OCI-M1 (cell line): Measurements from ENCODE around the gene RGS11.

Experiments
- DNase-seq: peaks from one replicate; lab custom pipeline; 2025; lab: John Stamatoyannopoulos, UW

Gene RGS11

DNA sequence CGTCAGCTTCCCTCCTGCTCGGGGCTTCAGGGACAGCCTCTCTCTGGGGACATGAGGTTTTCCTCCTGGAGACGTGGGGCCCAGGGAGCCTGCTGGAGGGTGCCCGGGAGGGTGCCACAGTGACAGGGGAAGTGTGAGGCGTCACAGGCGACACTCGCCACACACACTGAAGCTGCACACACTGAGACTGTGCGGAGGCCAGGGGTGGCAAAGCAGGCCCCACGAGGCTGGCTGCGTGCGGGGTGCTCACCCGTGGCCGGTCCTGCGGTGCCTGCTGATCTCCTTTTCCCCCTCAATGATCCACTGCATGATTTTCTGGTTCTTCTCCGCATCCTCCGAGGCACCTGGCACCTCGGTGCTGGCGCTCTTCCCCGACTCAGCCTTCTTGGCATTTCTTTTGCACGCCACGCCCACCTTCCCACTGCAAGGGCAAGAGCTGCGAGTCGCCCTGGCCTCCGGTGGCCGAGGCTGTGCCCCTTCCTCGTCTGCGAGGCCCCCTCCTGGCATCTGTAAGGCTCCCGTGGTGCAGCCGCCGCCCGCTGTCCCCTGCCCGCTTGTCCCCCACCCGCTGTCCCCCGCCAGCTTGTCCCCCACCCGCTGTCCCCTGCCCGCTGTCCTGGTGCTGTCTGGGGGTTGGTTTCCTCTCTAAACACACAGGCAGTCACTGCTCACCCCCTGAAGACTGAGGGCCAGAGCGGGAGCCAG, 21.2 kb upstream of the RGS11 start:
- no peak for DNase-seq

DNA sequence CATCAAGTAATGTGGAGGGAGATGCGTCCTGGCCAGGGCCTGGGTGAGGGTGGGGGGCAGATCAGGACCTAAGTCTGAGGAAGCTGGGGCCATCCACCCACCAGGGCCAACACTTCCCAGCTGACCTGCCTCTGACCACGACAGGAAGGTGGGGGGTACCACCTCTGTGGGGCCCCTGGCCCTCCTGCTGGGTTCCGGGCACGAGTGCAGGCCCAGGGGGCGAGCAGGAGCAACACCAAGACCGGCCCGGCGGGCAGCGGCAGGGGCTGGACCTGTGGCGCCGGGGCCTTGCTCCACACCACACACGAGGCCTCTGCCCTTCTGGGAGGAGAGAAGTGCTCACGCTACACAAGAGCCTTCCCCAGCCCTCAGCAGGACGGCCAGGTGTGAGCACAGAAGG, 20.5 kb upstream of the RGS11 start:
- no peak for DNase-seq

DNA sequence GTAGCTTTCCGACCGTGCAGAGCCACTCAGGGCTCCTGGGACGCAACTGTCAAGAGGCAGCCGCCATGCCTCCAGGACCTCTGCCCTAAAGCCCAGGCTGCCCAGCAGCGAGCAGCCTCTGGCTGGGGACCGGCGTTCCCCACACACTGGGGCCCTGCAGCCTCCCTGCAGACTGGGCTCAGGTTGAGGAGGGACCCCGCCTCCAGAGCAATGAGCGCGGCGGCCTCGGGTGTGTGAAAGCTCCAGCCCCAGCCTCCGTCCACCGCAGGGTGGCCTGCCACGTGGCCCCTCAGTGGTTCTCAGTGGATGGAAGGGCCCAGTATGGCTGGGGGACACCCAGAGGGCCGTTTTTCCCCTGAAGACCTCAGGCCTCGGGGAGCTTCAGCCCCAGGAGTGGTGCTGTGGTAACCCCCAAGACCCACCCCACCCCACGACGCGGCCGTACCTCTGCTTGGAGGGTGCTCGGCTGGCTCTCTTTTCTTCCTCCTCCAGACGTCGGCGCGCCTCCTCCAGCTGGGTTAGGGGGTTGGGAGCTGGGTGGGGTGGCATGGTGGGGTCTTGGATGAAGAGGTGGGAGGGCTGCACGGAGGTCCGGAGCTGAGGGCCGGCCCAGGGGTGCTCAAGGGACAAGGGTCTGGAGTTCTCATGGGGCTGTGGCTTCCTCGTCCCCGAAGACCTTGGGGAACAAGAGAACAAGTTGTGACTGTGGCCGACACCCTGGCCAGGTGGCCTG, 17.5 kb upstream of the RGS11 start:
- DNase-seq, result no peak

DNA sequence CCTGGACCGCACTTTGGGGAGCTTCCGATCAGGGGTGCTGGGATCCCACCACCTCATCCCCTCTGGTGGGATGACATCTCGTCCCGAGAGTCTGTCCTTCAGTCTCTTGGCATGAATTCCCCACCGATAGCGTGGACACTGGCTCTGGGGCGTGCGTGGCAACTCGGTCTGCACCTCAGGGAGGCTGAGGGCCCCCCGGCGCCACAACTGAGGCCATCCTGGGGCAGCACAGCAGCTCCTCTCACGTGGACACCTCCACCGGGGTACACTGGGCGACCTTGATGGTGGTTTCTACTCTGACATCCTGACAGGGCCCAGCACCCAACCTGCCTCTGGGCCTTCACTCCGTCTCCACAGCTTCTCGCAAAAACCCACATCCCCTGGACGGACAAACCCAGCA, 15.8 kb upstream of the RGS11 start:
- DNase-seq, result no peak

DNA sequence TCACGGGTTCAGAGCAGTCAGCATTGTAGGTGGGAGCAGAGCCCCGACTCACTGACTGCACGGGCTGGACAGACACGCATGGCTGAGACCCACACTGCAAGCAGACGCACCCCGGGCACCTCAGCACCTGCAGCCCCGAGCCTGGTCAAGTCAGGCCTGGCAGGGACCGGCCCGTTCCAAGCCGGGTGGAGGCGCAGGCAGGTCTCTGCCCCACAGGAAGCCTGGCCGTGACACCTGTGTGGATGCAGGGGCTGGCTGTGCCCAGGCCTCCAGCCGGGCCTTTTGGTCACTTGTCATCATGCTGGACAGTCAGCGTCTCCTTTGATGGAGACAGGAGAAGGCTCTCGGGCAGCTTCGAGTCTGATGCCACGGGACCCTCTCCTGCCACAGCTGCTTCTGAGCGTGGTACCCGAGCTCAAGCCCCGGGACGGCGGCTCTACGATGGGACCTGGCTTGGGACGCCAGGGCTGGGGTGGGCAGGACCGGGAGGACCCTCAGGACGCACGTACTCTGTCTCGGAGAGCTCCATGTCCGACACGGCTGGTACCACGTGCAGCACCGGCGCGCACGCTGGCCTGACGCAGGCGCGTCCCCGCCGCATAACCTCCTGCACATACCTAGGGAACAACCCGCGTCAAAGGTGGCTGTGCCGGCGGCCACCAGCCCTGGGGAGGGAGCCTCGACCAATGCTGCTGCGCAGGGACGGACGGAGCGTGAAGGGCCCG, 15.1 kb upstream of the RGS11 start:
- DNase-seq, result no peak

DNA sequence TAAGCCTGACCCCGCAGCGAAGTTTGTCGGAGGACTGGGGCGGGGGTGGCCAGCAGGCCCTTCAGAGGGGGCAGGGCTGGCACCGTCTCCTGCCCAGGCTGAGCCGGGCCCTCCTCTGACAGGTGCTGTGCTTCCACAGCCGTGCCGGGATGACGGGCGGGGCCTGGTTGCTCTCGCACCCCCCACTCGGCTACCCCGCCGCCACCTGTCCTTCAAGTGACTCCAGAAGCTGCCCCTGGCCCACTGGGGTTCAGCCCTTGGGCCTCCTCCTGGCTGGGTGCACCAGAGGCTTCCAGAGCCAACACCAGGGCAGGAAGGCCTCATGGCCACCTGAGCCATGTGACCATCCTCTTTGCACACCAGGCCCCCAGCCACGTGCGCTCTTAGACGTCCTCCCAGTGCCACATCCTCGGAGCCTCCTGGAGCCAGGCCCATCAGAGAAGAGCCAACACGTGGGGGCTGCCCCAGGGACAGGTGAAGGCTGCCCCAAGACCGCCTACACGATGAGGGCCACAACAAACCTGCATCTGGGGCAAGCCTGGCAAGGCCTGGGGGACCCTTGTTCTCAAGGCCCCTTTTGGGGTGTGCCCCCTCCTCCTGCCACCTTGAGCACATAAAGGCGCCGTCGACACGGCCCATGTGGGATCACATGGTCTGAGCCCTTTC, 14.4 kb upstream of the RGS11 start:
- DNase-seq, result no peak

DNA sequence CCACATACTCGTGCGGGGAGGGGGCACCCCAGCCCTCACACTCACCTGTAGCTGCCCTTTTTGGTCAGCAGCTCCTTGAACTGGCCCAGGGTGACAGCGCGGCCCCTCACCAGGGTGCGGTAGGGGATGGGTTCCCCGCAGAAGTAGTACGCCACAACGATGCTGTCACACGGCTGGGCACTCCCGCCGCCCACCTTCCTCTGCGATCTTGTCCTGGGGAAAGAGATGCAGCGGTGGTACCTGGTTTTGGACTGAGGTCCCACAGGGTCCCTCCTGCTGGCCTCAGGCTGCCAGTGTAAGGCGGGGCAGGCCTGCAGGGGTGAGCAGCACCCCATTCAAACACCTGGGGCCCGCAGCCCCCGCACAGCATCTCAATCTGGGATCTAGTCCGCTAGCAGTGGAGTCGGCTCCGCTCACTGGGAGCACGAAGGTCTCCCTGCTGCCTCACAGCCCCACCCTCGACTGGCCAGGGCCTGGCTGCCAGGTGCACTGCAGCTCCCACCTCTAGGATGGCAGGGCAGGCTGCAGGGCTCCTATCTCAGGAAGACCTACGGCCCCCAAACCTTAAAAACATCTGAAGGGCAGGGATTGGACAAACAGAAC, 13.8 kb upstream of the RGS11 start:
- DNase-seq, result no peak

DNA sequence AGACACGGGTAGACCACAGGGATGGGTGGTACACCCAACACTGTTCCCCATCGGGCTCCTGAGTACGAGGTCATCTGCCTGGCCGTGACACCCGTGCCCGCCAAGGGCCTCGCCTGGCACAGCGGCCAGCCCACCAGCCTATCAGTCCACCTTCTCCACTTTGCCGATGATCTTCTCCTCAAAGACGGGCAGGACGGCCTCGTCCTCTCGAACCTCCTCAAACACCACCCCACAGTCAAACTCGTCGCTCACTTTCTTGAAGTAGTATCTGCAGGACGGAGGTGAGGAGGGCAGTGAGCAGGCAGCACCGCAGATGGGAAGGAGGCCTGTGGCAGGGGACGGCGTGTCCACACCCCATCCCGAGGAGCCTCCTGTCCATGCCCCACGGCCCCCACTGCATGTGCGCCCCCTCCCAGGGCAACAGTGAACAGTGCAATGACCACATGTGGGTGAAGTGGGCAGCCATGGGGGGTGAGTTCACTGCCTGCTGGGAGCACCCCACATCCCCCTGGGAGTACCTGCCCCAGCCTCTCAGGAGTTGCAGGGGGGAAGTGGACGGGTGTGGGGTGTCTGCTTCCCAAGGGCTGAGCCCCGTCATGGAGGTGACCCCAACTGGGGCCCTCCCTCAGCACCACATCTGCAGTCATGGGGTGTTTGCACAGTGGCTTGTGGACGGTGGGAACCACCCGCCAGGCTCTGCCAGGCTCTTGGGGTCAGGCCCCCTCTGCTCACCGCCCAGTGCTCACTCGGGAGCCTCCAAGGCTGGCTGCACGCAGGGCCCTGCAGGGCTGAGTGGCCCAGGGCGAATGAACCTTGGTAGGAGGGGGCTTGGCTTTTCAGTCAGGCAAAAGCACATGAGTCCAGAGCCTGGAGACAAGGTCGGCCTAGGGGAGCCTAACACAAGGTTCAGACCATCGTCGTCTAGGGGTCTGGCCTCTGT, 12.5 kb upstream of the RGS11 start:
- no peak for DNase-seq

DNA sequence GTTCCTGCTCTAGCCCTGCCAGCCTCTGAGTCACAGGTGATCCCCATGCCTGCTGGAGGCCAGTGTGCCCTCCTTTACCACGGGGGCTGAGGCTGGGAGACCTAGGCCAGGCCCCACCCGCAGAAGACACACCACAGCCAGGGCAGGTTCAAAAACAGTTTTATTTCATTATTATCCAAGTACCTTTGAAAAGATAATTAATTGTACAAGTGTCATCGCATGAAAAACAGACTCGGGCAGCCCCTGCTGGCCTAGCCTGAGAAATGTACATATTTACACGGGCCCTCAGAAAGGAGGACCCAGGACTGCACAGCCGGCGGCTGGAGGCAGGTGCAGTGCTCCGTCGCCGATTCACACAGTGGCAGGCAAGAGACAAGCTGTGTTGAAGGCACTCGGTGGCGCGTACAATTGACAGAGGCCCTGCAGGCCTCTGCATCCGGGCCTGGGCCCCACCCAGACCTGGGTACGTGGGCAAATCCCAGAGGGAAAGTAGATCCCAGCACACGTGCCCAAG, 11.6 kb upstream of the RGS11 start:
- no peak for DNase-seq

DNA sequence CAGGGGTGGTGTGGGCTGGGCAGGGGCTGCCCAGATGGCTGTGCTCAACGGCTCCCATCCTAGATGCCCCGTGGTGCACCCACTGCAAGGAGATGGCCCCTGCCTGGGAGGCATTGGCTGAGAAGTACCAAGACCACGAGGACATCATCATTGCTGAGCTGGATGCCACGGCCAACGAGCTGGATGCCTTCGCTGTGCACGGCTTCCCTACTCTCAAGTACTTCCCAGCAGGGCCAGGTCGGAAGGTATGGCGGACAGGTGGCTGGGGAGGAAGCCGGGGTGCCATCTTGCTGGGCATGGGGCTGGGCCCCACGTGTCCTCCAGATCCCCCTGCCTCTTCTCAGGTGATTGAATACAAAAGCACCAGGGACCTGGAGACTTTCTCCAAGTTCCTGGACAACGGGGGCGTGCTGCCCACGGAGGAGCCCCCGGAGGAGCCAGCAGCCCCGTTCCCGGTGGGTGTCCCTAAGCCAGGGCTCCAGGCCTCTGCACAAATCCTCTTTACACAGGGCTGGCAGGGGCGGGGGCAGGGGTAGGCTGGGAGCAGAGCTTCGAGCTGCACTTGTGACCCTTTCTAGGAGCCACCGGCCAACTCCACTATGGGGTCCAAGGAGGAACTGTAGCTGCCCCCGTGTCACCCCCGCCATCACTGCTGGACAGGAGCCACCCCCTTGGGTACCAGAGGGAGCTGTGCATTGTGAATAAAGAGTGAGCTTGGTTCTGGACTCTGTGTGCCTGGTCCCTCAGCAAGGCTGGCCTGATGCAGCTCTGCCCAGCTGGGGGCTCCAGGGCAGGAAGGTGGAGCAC, 10.9 kb upstream of the RGS11 start:
- DNase-seq, result no peak

DNA sequence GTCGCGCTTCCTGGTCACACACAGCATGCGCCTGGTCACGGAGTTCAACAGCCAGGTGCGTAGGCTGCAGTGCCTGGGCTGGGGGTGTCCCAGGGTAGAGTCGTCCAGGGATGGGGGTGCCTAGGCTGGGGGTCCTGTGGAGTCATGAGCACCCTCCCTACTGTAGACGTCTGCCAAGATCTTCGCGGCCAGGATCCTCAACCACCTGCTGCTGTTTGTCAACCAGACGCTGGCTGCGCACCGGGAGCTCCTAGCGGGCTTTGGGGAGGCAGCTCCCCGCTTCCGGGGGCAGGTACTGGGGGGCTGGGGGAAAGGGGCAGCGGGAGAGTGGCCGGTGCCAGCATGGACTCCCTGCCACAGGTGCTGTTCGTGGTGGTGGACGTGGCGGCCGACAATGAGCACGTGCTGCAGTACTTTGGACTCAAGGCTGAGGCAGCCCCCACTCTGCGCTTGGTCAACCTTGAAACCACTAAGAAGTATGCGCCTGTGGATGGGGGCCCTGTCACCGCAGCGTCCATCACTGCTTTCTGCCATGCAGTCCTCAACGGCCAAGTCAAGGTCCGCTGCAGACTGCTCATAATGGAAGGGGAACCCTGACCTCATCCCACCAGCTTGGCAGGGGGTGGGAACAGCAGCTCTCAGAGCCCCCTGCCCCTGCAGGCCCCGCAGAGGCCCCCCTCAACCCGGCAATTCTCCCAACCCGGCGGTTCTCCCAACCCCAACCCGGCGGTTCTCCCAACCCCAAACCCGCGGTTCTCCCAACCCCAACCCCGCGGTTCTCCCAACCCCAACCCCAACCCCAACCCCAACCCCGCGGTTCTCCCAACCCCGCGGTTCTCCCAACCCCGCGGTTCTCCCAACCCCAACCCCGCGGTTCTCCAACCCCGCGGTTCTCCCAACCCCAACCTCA, 9.7 kb upstream of the RGS11 start:
- DNase-seq, result no peak

DNA sequence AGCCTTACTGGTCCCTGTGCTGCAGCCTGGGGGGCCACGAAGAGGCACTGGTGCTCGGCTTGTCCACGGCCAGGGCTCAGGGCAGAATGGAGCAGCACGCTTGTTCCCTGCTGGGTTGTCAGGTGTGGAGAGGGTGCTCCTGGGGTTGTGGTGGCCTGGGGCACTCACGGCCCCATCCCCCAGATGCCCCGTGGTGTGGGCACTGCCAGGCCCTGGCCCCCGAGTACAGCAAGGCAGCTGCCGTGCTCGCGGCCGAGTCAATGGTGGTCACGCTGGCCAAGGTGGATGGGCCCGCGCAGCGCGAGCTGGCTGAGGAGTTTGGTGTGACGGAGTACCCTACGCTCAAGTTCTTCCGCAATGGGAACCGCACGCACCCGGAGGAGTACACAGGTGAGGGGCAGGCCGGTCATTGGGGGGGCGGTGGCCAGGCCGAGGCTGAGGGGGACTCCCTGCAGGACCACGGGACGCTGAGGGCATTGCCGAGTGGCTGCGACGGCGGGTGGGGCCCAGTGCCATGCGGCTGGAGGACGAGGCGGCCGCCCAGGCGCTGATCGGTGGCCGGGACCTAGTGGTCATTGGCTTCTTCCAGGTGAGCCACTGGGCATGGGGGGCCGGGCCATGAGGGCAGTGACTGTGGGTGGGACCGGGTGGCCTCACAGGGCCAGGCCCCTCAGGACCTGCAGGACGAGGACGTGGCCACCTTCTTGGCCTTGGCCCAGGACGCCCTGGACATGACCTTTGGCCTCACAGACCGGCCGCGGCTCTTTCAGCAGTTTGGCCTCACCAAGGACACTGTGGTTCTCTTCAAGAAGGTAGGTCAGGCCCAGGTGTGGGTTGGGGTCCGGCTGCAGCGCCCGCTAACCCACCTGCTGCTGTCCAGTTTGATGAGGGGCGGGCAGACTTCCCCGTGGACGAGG, 8.7 kb upstream of the RGS11 start:
- no peak for DNase-seq

DNA sequence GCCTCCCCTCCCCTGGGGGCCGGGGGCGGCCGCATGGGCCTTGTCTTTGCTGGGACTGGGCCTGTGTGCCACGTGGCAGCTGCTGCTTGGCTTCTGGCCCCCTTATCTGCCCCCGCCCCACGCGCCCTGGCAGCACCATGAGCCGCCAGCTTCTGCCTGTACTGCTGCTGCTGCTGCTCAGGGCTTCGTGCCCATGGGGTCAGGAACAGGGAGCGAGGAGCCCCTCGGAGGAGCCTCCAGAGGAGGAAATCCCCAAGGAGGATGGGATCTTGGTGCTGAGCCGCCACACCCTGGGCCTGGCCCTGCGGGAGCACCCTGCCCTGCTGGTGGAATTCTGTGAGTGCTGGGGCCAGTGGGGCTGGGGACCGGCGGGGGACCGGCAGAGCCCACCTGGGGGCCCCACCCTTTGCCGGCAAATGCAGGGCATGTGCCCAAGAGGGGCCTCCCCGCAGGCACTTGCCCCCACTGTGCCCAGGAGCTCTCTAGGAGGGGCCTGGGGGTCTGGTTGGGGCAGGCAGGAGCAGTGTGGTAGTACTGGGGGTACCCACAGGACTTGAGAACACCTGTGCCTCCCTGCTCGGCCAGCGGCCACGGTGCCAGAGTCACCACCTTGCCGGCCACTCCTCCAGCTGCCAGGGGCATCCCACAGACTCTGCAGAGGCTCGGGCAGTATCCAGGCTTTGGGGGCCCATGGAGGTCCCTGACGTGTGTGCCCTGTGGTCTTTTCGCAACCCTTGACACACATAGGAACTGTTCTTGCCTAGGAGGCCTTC, 7.5 kb upstream of the RGS11 start, which contains the start of gene PDIA2:
Gene PDIA2 (plus strand): TSS at position 132 of the 773 bp plus-strand sequence. CDS start 6 bp downstream, at position 138.
- DNase-seq, result no peak

DNA sequence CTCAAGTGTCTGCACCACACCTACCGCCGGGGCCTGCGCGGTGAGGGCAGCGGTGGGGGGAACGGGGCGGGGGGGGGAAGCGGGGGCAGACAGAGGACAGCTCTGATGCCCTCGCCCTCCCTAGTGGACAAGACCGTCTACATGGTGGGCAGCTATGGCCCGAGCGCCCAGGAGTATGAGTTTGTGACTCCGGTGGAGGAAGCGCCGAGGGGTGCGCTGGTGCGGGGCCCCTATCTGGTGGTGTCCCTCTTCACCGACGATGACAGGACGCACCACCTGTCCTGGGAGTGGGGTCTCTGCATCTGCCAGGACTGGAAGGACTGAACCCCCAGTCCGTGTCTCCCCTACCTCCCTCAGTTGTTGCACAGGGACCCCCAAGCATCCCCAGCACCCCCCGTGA, 6.7 kb upstream of the RGS11 start:
- DNase-seq, result no peak

DNA sequence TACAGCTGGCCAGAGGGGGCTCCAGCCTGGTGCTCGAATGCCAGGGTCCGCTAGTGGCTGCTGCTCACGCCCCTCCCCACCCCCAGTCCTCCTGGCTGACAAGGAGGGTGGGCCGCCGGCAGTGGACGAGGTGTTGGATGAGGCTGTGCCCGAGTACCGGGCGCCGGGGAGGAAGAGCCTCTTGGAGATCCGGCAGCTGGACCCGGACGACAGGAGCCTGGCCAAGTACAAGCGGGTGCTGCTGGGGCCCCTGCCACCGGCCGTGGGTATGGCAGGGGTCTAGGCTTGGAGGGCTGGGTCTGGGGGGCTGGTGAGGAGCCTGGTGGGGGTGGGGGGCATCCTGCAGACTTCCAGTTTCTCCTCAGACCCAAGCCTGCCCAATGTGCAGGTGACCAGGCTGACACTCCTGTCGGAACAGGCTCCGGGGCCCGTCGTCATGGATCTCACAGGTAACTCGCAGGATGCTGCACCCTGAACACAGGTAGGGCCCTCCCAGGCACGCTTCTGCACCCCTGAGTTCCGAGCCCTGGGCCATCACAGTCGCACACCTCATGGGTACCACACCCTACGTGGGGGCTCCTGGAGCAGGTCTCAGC, 6.0 kb upstream of the RGS11 start:
- no peak for DNase-seq

DNA sequence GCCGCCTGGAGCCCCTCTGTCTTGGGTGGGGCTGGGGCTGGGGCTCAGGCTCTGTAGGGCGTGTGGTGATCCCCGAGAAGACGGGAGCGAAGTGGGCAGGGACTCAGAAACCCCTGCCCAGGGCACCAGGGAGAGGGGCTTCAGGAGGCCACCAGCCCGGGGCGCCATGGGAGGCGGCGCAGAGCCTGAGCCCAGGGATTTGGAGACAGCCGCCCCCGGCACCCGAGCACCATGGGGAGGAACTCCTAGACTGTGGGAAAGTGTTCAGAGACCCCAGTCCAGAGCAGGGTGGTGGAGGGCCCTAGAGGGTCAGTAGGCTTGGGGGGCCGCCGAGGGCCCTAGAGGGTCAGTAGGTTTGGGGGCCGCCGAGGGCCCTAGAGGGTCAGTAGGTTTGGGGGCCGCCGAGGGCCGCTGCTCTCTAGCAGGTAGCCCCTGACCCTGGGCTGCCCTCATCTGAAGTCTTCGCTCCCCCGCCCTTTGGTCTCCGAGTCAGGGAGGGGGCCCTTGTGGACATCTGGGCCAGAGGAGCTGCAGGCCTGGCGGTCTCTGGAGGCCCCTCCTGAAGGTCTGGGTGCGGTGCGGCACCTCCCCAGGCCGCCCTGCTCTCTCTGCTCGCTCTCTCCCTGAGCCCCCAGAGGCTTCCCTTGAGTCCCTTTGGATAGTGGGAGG, 5.4 kb upstream of the RGS11 start:
- DNase-seq, result no peak
